GM12874 (cell line): Measurements from ENCODE around the gene APOC1.

Experiments
- CTCF ChIP-seq: IDR thresholded peaks from 2 replicates; pipeline ENCODE4 v1.5.1; 2011; ENCODE audit warnings: low read depth, mild to moderate bottlenecking, control low read depth, low read length, moderate library complexity; ENCODE audit not compliant: insufficient read depth

The APOC1 gene

GRCh38 chr19:44874317-44874716 lies 40.1 kb upstream of the APOC1 start:
- no peak for TF ChIP-seq CTCF

DNA sequence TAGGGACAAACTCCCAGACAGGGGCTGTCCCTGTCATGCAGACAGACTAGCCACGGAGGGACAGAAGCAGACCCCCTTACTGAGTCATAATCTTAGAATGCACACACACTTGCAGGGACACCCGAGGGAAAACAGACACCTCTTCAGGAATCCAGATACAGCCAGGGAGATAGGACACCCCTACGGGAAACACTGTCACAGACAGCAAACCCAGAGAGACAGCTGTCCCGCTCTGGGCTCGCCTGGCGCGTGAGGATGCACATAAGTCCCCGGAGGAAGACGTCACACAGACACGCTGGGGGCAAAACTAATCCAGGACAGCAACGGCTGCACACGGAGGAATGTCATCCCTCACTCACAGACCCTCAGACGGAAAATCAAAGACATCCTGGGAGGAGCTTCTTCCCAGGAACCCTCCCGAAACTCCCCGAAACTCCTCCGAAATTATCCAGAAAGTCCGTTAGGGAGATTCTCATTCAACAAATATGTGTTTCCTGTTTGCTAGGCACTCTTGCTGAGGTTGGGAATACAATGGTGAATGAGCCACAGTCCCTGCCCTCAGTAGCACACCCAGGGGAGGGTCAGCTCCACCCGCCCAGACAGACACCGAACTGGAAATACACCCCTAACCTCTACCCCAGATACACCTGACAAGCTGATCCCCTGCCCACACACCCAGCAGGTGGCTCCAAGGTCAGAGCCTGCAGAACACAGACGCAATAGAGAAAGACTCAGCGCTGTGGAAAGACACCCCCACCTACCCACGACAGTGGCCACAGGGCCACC lies 38.5 kb upstream of the APOC1 start:
- TF ChIP-seq CTCF: no peak

- no peak for TF ChIP-seq CTCF
Observed at GRCh38 chr19:44876930-44877535, 37.4 kb upstream of the APOC1 start.

DNA sequence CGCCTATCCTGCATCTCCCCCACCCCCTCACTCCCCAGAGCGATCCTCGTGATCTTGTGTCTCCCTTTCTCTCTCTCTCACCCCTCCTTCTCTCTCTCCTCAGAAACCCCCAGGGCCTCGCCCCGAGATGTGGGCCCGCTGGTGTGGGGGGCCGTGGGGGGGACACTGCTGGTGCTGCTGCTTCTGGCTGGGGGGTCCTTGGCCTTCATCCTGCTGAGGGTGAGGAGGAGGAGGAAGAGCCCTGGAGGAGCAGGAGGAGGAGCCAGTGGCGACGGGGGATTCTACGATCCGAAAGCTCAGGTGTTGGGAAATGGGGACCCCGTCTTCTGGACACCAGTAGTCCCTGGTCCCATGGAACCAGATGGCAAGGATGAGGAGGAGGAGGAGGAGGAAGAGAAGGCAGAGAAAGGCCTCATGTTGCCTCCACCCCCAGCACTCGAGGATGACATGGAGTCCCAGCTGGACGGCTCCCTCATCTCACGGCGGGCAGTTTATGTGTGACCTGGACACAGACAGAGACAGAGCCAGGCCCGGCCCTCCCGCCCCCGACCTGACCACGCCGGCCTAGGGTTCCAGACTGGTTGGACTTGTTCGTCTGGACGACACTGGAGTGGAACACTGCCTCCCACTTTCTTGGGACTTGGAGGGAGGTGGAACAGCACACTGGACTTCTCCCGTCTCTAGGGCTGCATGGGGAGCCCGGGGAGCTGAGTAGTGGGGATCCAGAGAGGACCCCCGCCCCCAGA lies 36.1 kb upstream of the APOC1 start:
- no peak for TF ChIP-seq CTCF

- TF ChIP-seq CTCF: no peak
Observed at GRCh38 chr19:44879309-44880065, 34.9 kb upstream of the APOC1 start.

DNA sequence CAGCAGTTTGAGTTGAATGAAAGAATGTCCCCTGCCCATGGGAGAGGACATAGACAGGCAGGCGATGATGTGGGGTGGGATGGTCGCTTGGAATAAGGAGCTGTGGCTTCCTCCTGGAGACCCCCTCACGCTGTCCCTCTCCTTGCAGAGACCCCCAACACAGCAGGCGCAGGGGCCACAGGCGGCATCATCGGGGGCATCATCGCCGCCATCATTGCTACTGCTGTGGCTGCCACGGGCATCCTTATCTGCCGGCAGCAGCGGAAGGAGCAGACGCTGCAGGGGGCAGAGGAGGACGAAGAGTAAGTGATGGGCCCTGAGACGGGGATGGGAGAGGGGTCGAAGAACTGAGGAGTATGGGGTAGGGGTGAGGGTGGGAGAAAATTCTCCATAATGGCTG lies 32.3 kb upstream of the APOC1 start:
- no peak for TF ChIP-seq CTCF

DNA sequence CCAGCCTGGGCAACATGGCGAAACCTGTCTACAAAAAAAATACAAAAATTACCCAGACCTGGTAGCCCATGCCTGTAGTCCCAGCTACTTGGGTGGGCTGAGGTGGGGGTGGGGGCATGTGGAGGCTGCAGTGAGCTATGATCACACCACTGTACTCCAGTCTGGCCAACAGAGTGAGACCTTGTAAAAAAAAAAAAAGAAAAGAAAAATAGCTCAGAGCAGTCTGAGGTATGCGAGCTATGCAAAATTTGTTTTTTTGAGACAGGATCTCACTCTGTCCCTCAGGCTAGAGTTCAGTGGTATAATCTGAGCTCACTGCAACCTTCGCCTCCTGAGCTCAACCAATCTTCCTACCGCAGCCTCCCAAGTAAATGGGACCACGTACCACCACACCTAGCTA lies 30.5 kb upstream of the APOC1 start:
- TF ChIP-seq CTCF: no peak
